Globus pallidus (tissue), 1 donor: ENCODE data around the gene NT5C2.
"Not testable (repeated sequence)": the region's sequence is repeated elsewhere in the genome, so short reads cannot be mapped to it uniquely, and the experiment has no call there.

Source experiments
- DNase-seq: peaks from one replicate; pipeline ENCODE4 v3.0.0-alpha.2; 2015; ENCODE audit warnings: low spot score

NT5C2 gene

DNA sequence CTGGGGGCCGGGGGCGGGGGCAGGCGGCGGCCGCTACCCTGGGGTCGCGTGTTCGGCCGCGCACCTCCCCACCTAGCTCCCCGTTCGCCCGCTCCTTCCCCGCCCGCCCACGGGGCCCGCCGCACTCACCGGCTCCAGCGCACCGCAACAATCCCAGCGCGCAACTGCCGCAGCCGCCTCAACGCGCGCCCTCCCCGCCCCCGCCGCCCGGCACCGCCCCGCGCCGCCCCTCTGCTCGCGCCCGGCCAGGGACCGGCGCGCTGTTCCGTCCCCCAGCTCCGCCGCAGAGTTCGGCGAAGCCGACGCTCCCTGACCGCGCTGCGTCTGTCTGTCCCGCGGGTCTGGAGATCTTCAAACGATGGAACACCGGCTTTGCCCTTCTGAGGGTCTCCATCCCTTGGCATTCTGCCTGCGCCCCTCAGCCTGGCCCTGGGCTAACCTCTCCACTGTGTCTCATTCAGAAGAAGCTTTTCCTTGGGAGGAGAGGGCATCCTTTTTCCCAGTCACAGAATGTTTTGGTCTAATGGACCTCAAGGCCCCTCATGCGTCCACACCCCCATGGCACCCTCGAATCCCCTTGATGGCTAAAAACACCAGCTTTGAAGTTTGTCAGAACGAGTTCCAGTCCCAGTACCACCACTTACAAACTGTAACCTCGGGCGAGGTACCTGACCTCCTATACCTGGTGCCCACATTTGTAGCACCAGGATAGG, at the start of gene NT5C2:
Gene NT5C2, minus strand, starts transcription at position 166 of the 713 bp plus-strand sequence. CDS start 18,314 bp downstream, outside the sequence.
- peak; percentile 75 for DNase-seq

DNA sequence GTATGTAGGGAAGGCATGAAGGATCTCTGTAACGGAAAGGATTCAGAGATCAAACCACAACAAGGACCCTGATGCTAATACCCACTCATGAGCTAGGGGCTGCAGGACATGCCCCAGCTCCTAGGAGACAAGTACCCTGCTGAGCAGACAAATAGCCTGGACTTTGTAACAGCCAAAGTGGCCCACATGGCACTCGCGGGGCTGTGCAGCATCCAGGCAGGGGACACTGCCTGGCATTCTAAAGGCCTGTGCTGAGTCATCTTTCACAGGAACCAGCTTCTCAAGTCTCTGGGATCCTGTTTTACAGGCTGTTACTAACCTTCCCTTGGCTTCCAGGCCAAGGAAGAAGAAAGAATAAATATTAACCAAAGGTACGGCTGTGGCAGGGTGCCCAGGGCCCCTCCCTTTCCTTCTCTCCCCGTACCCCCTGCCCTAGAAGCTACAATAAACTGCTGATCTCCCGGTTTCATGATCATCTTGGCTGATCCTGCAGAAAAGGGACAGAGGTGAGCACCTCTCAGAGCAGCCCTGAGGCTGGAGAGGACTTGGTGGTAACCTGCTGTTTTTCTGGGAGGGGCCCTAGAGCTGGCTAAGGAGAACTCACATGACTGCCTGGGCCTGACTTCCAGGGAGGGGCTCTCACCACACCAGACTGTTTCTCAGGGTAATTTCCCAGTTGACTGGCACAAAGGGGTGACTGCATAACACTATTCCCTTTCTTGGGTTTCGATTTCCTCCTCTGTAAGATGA, 48.4 kb upstream of the NT5C2 start:
- DNase-seq, result peak; percentile 18

DNA sequence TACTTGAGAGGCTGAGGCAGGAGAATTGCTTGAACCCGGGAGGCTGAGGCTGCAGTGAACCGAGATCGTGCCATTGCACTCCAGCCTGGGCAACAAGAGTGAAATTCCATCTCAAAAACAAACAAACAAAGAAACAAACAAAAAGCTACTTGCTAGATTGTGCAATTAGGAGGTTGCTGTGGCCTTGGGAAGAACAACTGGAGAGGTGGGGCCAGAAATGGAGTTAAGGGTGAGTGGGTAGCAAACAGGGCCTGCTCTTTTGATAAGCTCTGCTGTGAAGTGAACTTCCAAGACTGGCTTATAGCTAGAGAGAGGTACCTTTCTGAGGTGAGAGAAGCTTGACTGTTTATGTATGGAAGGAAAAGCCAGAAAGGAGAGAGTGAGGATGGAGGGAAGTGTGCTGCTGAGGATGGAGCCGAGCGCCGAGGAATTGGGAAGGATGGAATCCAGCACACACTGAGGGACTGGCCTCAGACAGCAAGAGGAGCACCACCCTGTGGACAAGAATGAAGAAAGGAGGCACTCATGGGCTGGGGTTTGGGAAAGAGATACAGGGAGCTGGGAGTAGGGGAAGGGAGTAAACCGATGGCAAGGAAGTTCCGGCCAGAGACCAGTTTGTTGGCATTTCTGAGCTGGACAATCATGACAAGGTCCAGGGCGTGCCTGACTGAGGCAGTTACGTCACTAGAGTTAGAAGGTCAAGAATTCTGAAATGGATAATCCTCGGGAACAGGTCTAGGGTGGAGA, 45.6 kb upstream of the NT5C2 start:
- DNase-seq, result no peak

DNA sequence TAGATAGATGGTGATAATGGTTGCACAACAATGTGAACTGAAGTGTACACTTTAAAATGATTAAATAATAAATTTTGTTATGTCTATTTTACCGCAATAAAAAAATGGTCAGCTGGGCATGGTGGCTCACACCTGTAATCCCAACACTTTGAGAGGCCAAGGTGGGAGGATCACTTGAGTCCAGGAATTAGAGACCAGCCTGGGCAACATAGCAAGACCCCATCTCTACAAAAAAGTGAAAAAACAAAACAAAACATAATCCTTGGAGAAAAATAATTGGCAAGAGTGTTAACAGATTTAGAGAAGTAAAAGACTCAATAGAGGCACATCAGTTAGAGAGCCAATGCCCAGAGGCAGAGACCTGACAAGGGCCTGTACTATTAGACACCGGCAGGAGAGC, 42.7 kb upstream of the NT5C2 start:
- no peak for DNase-seq

DNA sequence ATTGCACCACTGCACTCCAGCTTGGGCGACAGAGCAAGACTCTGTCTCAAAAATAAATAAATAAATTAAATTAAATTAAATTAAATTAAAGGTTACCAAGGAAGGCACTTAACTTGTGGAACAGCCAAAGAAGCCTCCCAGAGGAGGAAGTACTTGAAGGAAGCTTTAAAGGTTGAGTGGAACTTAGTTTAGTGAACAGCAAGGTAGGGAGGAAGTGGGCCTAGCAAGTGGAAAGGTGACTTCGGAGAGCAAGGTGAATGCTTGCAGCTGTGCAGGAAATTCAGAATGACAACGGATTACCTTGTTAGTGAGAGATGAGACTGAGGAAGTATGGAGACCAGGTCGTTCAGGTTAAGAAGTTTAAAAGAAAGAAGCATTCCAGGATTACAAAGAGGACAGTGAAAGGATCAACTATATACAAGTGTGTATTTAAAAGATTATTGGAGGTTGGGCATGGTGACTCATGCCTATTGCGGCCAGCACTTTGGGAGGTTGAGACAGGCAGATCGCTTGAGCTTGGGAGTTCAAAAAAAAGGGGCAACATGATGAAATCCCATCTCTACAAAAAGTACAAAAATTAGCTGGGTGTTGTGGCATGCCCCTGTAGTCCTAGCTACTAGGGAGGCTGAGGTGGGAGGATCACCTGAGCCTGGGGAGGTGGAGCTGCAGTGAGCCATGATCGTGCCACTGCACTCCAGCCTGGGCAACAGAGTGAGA, 39.9 kb upstream of the NT5C2 start:
- DNase-seq, result no peak

DNA sequence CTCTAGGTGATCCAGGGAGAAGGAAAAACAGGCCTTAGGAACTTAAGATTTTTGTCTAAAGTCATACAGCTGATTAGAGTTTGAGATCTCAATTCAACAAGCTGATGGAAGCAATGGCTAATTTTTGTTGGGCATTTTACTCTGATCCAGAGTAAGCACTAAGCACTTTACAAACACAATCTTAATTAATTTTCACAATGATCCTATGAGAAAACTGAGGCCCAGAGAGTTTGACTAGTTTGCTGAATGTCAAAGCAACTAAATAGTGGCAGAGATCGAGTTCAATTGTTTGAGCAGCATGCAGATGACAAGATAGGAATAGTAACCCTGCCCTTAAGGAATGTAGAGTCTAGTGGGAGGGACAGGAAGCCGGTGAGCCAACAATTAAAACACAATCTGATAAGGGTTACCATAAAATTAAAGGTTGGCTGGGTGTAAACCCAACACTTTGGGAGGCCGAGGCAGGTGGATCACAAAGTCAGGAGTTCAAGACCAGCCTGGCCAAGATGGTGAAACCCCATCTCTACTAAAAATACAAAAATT, 39.1 kb upstream of the NT5C2 start:
- DNase-seq, result no peak

DNA sequence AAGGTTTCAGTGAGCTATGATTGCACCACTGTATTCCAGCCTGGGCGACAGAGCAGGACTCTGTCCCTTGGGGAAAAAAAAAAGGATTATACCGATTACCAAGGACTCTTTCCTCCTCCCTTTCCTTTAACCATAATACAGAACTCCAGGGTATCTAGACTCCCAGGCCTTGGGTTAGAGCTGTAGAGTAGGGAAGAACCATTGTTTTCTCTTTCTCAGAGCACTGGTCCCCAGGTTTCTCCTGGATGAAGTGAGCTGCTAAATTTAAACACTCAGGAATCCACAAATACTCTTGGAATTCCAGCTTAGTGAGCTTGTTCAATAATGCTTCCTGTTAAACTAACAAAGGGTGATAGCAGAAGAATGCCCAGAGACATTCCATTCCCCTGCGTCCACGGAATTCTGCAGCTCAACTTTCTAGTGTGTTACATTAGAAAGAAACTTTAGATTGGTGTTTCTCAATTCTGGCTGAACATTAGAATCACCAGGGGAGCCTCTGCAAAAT, 38.0 kb upstream of the NT5C2 start:
- no peak for DNase-seq

DNA sequence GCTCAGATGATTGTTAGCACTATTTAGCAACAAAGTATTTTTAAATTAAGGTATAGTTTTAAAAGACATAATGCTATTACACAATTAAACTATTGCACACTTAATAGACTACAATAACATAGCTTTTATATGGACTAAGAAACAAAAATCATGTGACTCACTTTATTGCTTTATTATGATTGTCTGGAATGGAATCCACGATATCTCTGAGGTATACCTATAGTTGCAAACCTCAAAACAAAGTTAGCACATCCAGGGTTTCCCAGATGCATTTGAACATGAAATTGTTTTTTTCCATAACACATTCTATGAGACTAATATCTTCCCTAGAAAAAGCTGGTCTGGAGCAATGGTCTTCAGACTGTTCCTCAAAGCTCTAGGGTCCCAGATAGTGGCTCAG, 34.3 kb upstream of the NT5C2 start:
- DNase-seq, result no peak

DNA sequence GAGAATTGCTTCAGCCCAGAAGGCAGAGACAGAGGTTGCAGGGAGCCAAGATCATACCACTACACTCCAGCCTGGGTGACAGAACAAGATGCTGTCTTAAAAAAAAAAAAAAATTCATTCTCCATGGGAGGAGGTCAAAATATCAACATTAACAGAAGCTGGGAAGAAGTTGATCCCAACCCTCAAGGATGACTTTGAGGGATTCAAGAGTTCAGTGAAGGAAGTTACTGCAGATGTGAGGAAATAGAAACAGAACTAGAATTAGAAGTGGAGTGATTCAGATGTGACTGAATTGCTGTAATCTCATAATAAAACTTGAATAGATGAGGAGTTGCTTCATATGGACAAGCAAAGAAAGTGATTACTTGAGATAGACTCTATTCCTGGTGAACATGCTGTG, 32.9 kb upstream of the NT5C2 start:
- no peak for DNase-seq

DNA sequence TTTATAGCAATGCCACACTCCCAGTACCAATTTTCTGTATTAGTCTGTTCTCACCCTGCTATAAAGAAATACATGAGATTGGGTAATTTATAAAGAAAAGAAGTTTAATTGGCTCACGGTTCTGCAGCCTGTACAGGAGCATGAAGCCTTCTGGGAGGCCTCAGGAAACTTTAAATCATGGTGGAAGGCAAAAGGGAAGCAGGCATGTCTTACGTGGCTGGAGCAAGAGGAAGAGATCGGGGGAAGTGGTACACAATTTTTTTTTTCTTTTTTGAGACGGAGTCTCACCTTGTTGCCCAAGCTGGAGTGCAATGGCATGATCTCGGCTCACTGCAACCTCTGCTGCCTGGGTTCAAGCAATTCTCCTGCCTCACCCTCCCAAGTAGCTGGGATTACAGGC, 31.6 kb upstream of the NT5C2 start:
- not testable (repeated sequence) for DNase-seq

DNA sequence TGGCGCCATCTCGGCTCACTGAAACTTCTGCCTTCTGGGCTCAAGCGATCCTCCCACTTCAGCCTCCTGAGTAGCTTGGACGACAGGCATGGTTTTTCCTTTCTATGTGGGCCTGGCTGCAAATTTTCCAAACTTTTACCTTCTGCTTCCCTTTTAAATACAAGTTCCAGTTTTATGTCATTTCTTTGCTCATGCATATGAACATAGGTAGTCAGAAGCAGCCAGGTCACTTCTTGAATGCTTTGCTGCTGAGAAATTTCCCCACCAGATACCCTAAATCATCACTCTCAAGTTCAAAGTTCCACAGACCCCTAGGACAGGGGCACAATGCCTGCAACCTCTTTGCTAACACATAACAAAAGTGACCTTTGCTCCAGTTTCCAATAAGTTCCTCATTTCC, 31.1 kb upstream of the NT5C2 start:
- no peak for DNase-seq

DNA sequence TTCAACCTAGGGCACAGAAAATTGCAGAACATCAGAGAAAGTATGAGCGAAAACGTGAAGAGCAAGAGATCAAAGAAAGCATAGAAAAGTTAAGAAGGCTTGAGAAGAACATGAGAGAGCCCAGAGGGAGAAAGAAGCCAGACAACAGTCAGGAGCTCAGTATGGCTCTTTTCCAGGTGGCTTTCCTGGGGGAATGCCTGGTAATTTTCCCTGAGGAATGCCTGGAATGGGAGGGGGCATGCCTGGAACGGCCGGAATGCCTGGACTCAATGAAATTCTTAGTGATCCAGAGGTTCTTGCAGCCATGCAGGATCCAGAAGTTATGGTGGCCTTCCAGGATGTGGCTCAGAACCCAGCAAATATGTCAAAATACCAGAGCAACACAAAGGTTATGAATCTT, 23.3 kb upstream of the NT5C2 start:
- not testable (repeated sequence) for DNase-seq

DNA sequence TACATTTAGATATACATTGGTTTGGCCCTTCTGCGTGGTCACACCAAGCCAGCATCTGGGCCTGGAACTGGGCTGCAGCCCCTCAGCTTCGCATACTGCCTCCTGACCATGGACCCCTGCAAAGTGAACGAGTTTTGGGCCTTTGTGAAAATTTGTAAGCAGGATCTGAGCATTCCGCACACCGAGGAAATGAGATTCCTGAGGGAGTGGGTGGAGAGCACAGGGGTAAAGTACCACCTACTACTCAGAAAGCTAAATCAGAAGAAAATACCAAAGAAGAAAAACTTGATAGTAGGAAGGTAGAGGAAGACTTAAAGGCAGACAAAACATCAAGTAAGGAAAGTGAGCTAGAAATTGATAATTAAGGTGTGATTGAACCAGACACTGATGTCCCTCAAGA, 22.5 kb upstream of the NT5C2 start:
- DNase-seq, result no peak

DNA sequence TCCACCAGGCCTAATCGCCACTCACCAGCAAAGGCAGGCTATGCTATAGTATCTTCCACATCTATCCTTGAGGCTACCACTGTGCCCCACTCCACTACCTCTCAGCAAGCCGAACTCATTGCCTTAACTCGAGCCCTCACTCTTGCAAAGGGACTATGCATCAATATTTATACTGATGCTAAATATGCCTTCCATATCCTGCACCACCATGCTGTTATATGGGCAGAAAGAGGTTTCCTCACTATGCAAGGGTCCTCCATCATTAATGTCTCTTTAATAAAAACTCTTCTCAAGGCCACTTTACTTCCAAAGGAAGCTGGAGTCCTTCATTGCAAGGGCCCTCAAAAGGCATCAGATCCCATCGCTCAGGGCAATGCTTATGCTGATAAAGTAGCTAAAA, 17.2 kb upstream of the NT5C2 start:
- not testable (repeated sequence) for DNase-seq

DNA sequence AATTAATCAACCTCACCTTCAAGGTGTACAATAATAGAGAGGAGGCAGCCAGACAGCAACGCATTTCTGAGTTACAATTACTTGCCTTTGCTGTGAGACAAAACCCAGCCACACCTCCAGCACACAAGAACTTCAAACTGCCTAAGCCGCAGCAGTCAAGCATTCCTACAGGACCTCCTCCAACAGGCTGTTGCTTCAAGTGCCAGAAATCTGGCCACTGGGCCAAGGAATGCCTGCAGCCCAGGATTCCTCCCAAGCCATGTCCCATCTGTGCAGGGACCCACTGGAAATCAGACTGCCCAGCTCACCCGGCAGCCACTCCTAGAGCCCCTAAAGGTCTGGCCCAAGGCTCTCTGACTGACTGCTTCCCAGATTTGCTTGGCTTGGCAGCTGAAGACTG, 14.6 kb upstream of the NT5C2 start:
- DNase-seq, result not testable (repeated sequence)

DNA sequence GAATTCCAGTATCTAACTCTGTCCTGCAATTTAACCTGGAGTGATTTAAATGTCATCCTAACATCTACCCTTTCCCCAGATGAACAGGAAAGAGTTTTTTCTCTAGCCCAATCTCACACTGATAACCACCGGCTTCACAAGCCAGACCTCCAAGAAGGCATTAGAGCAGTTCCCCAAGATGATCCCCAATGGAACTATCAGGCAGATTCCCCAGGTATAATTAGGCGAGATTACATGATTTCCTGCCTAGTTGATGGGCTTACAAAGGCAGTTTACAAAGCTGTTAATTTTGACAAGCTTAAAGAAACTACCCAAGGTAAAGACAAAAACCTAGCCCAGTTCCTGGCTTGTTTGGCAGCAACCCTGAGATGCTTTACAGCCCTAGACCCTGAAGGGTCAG, 14.1 kb upstream of the NT5C2 start:
- no peak for DNase-seq

DNA sequence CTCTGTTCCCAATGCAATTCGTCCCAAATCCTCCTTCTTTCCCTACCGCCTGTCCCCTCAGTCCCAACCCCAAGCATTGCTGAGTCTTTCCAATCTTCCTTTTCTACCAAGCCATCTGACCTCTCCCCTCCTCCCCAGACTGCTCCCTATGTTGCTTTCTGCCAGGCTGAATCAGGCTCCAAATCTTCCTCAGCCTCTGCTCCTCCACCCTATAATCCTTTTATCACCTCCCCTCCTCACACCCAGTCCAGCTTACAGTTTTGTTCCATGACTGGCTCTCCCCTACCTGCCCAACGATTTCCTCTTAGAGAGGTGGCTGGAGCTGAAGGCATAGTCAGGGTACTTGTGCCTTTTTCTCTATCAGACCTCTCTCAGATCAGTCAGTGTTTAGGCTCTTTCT, 13.6 kb upstream of the NT5C2 start:
- DNase-seq, result not testable (repeated sequence)

DNA sequence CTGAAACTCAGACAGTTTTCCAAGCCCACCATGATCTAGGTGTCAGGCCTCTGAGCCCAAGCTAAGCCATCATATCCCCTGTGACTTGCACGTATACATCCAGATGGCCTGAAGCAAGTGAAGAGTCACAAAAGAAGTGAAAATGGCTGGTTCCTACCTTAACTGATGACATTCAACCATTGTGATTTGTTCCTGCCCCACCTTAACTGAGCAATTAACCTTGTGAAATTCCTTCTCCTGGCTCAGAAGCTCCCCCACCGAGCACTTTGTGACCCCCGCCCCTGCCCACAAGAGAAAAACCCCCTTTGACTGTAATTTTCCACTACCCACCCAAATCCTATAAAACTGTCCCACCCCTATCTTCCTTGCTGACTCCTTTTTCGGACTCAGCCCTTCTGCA, 12.3 kb upstream of the NT5C2 start:
- DNase-seq, result not testable (repeated sequence)

DNA sequence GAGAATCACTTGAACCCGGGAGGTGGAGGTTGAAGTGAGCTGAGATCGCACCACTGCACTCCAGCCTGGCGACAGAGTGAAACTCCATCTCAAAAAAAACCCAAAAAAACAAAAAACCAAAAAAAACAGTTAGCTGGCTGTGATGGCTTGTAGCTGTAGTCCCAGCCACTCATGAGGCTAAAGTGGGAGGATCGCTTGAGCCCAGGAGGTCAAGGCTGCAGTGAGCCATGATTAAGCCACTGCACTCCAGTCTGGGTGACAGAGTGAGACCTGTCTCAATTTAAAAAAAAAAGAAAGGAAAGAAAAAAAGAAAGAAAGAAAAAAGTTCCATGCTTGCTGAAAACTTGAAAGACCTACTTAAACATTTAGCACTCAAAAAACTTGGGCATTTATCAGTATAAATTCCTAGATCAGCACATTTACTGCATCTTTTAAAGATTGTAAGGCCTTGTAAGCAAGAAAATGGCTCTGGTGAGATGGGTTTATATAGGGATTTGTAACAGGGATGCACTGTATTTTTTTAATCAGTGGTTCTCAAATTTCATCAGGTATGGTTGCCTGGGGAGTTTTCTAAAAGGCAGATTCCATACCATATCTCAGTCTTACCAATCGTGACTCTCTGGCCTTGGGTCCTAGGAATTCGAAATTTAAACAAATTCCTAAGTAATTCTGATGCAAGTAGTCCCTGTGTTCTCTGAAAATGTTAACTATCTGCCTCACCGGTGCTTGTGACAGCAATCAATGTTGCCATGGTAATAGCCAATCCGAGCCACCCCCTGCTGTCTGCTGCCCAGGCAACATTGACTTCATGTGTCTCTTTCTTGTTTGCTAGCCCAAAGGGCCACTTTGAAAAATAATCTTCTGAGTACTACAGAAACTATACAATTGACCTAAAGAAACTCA, 11.5 kb upstream of the NT5C2 start:
- no peak for DNase-seq

DNA sequence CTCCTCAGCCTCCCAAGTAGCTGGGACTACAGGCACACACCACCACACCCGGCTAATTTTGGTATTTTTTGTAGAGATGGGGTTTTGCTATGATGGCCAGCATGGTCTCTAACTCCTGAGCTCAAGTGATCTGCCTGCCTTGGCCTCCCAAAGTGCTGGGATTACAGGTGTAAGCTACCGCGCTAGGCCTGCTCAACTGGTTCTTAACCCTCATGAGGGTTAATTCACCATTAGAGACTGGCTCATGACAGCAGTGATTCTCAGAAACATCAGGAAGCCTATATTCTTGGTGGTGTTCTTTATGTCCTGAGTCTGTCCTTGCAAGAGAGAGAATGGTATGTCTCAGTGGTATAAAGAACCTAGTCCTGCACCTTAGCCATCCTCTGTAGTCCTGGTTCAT, 10.4 kb upstream of the NT5C2 start:
- DNase-seq, result no peak

DNA sequence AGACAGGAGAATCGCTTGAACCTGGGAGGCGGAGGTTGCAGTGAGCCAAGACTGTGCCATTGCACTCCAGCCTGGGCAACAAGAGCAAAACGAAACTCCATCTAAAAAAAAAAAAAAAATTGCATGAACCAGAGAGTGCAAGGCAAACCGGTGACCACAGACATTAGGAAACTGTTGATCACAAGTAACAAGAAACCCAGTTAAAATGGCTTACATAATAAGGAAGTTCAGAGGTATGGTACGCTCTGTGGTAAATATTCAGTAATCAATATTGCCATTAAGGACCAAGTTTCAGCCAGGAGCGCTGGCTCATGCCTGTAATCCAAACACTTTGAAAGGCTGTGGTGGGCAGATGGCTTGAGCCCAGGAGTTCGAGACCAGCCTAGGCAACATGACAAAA, 9.2 kb upstream of the NT5C2 start:
- DNase-seq, result no peak
